Skeletal muscle satellite cell (primary cell): ENCODE data around the gene CCDC157. TPM values are rescaled to one million over a fixed set of nuclear protein-coding genes. Genes with fewer than 3 reads are reported as not detected.

Experiments used
- H3K27me3 ChIP-seq: 2 replicates; pipeline ENCODE4 v1.7.0; 2013; ENCODE audit warnings: low read length; ENCODE audit not compliant: control insufficient read depth, insufficient read depth
- H3K36me3 ChIP-seq: 2 replicates; pipeline ENCODE4 v1.7.0; 2013; ENCODE audit warnings: mild to moderate bottlenecking, control low read depth, low read length; ENCODE audit not compliant: insufficient read depth
- H3K4me1 ChIP-seq: 2 replicates; pipeline ENCODE4 v1.7.0; 2013; ENCODE audit warnings: low read length; ENCODE audit not compliant: control insufficient read depth, insufficient read depth
- H3K4me2 ChIP-seq: 2 replicates; pipeline ENCODE4 v1.7.0; 2013; ENCODE audit warnings: mild to moderate bottlenecking, low read length
- H3K4me3 ChIP-seq: 2 replicates; pipeline ENCODE4 v1.7.0; 2013; ENCODE audit warnings: low read length
- H3K9ac ChIP-seq: 2 replicates; pipeline ENCODE4 v1.7.0; 2013; ENCODE audit warnings: mild to moderate bottlenecking, low read depth, low read length, moderate library complexity
- H3K9me3 ChIP-seq: replicated peaks from 2 replicates; pipeline ENCODE4 v1.7.0; 2013; ENCODE audit warnings: mild to moderate bottlenecking, control low read depth, low read length
- small RNA-seq: library from RNA; depleted of rRNA; stranded (forward); fragments of <200 nt; gene quantifications from one replicate; pipeline ENCODE3, GENCODE V24; 2012

CCDC157 gene

DNA sequence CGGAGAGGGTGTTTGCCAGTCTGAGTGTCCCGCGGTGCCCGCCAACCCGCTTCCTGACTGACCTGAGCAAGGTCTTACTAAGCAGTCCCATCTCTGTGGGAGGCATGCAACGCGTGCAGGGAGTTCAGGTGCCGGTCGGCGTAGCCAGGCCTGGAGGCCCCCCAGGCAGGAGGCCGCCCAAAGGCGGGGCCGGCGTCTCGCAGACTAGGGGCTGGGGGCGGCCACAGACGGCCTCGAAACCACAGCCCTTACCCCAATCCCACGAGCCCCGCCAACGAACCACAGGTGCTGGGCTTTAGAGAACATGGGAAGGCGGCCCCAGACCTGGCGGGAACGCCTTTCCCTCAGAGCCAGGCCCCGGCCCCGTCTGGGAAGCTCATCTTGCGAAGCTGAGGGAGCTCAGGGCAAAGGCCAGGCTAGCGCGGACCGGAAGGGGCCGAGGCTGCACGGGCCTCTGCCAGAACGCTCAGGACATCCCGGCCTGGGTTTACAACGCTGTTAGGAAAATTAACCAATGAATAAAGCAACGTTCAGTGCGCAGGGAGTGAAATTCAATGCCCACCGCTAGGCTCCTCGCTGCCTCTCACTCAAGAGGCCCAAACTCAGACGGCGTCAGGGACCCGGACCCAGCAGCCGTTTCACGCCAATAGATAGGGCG is 66.6 kb downstream of the CCDC157 start:
- Histone ChIP-seq H3K4me3 (peak overlapping the region; percentile 63), H3K9ac (peak overlapping the region; percentile 90), H3K27me3 (no peaks in the 10 kb centered on the region), H3K9me3 (no peaks in the 10 kb centered on the region), H3K36me3 (peaks cover 32% of the 10 kb centered on the region), H3K4me1 (peaks cover 78% of the 10 kb centered on the region), H3K4me2 (peak overlapping the region; percentile 80)

DNA sequence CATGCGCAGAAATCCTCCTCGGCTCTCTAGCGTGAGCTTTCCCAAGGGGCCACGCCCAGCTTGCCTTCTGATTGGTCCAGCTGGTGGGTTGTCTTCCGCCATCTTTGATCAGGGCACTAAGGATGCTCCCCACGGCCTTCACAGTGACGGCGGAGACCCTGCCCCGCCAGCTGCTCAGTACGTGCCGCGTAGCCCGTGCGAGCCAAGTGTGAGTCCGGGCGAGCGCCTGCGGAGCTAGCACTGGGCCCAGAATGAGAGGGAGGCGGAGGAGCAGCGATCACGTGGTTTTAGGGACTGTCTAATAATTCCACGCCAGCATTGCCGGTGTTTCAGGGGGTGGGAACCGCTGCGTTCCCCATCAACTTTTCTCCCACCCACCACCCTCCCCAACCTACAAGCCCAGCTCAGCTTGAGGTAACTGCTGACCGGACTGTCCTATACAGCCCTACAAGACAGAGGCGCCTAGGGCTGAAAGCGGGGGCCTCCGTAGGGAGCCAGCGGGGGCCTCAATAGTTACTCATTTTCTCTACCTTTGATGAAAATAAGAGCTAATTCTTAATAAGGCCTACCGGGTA is 67.2 kb downstream of the CCDC157 start:
- no peaks in the 10 kb centered on the region for H3K9me3 ChIP-seq
- peaks cover 25% of the 10 kb centered on the region for H3K36me3 ChIP-seq
- H3K4me1 ChIP-seq = peaks cover 72% of the 10 kb centered on the region

DNA sequence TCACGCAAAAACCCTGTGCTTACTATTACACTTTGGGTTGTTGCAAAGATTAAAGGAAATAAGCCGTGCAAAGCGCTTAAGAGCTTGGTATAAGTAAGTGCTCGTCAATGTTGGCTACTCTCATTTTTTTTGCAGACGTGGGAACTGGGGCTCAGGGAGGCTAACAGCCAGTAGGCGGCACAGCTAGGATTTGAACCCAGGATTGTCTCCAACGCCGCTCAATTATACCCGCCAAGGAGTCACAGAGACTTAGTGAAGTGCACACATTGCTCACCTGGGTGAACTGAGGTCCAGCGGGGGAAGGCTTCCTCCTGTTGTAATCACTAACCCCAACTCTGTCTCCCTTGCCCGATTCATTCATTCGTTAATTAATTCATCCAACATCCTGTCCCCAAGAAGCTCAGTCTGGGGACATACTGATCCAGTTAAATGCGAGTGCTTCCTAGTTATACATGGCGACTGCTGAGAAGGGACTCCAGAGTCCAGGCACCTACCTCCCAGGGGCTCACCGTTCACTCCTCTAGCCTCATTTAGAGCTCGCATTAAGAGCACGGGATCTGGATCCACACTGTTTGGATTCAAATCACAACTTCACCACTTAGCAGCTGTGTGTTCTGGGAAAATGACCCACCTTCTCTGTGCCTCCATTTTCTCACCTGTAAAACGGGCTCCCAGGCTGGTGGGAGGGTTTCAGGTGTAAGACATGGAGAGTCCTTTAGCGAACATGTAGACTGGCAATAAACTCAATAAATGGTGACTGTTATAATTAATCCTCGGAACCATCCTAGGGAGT is 67.9 kb downstream of the CCDC157 start:
- H3K4me2 ChIP-seq = peak overlapping the region; percentile 80
- H3K4me3 ChIP-seq = peak overlapping the region; percentile 62
- peaks cover 24% of the 10 kb centered on the region for H3K36me3 ChIP-seq
- no peaks in the 10 kb centered on the region for H3K9me3 ChIP-seq
- no peaks in the 10 kb centered on the region for H3K27me3 ChIP-seq
- peak overlapping the region; percentile 90 for H3K9ac ChIP-seq
- H3K4me1 ChIP-seq = peaks cover 65% of the 10 kb centered on the region

More for the DNA sequence above, 67.2 kb downstream of the CCDC157 start:
- peak overlapping the region; percentile 90 for H3K9ac ChIP-seq
- H3K27me3 ChIP-seq = no peaks in the 10 kb centered on the region
- peak overlapping the region; percentile 63 for H3K4me3 ChIP-seq
- H3K4me2 ChIP-seq = peak overlapping the region; percentile 80

GRCh38 chr22:30425327-30425615 is 68.5 kb downstream of the CCDC157 start:
- Histone ChIP-seq H3K9me3 (no peaks in the 10 kb centered on the region), H3K9ac (peak overlapping the region; percentile 90), H3K4me2 (peak overlapping the region; percentile 80), H3K27me3 (no peaks in the 10 kb centered on the region), H3K4me1 (peaks cover 60% of the 10 kb centered on the region), H3K36me3 (peaks cover 24% of the 10 kb centered on the region), H3K4me3 (peak overlapping the region; percentile 75)

- peaks cover 24% of the 10 kb centered on the region for H3K36me3 ChIP-seq
- H3K4me2 ChIP-seq = peak within 1 kb of the TSS; percentile 80
- H3K9ac ChIP-seq = peak within 1 kb of the TSS; percentile 90
- peaks cover 56% of the 10 kb centered on the region for H3K4me1 ChIP-seq
- H3K9me3 ChIP-seq = no peaks in the 10 kb centered on the region
- no peaks in the 10 kb centered on the region for H3K27me3 ChIP-seq
- H3K4me3 ChIP-seq = peak within 1 kb of the TSS; percentile 75
These were observed 69.0 kb downstream of the CCDC157 start, which contains the start of gene MTFP1 for GRCh38 chr22:30425616-30426387. Gene MTFP1 (plus strand): TSS chr22:30425768. CDS start chr22:30425880, 112 bp downstream.

Small RNAs within 50 kb of the gene (small RNA-seq; reads per million reads assigned to genes)
- gene AC004832.3 (not detected), gene RNU6-564P (not detected)
